Endodermal cell (in vitro differentiated cells): ENCODE results near the gene SLC36A2. TPM values are rescaled to one million over a fixed set of nuclear protein-coding genes. Genes with fewer than 3 reads are reported as not detected.

Experiments
- DNase-seq: peaks from one replicate; pipeline ENCODE4 v3.0.0-alpha.2; 2017
- H3K27ac ChIP-seq: 2 replicates; pipeline ENCODE4 v1.5.1; 2013; ENCODE audit warnings: mild to moderate bottlenecking, low read depth, low read length, moderate library complexity
- H3K27me3 ChIP-seq: 2 replicates; pipeline ENCODE4 v1.6.1; 2013; ENCODE audit warnings: mild to moderate bottlenecking, low read length, moderate library complexity; ENCODE audit not compliant: insufficient read depth, control insufficient read depth, poor library complexity, severe bottlenecking
- H3K36me3 ChIP-seq: 2 replicates; pipeline ENCODE4 v1.7.0; 2013; ENCODE audit warnings: mild to moderate bottlenecking, low read length, moderate library complexity; ENCODE audit not compliant: control insufficient read depth, insufficient read depth
- H3K4me1 ChIP-seq: one replicate; pipeline ENCODE4 v1.7.0; 2013; ENCODE audit warnings: low read length; ENCODE audit not compliant: control insufficient read depth, insufficient read depth
- H3K4me3 ChIP-seq: 2 replicates; pipeline ENCODE4 v1.5.1; 2013; ENCODE audit warnings: mild to moderate bottlenecking, low read length, moderate library complexity
- H3K9ac ChIP-seq: 2 replicates; pipeline ENCODE4 v1.6.1; 2013; ENCODE audit warnings: mild to moderate bottlenecking, low read length, moderate library complexity; ENCODE audit not compliant: poor library complexity, severe bottlenecking; ENCODE audit errors: extremely low read depth
- H3K9me3 ChIP-seq: 2 replicates; pipeline ENCODE4 v1.6.1; 2013; ENCODE audit warnings: mild to moderate bottlenecking, low read length, moderate library complexity; ENCODE audit not compliant: control insufficient read depth
- H3K27ac Mint-ChIP-seq: 2 replicates; pipeline ENCODE4 v1.8.0; 2020; ENCODE audit warnings: mixed read lengths
- H3K27me3 Mint-ChIP-seq: 2 replicates; pipeline ENCODE4 v1.8.0; 2021; ENCODE audit warnings: mild to moderate bottlenecking, mixed read lengths; ENCODE audit not compliant: insufficient read depth
- H3K36me3 Mint-ChIP-seq: 2 replicates; pipeline ENCODE4 v1.8.0; 2020; ENCODE audit warnings: low read depth, mixed read lengths
- H3K4me1 Mint-ChIP-seq: 2 replicates; pipeline ENCODE4 v1.8.0; 2020; ENCODE audit warnings: mixed read lengths
- H3K4me3 Mint-ChIP-seq: 2 replicates; pipeline ENCODE4 v1.8.0; 2020; ENCODE audit warnings: mild to moderate bottlenecking, moderate library complexity, mixed read lengths
- H3K9me3 Mint-ChIP-seq: 2 replicates; pipeline ENCODE4 v1.8.0; 2020; ENCODE audit warnings: mild to moderate bottlenecking, mixed read lengths
- WGBS, 2 experiments: methylation state at CpG; one replicate each; pipeline versions ENCODE4 v1.1.5 to v1.1.7; 2013; ENCODE audit warnings: missing lambda C conversion rate in 2 of 2, mixed read lengths in 1 of 2; ENCODE audit not compliant: insufficient coverage in 1 of 2, insufficient read length in 1 of 2; 5-methylcytosine and 5-hydroxymethylcytosine counted together
- total RNA-seq, 2 donors: library from RNA; stranded (reverse); fragmentation: NEBNext Ultra II Directional in 1 of 2; extraction: Animal tissue kit (Norgen Biotek cat#: 25700) in 1 of 2; gene quantifications; 2 replicates in 1 of 2; 3 replicates in 1 of 2; pipeline ENCODE4 v1.2.1, GENCODE V29; 2021
- TF ChIP-seq, protein P1 (sequence below): fragments of 200-600 bp; sonication (generic); conservative IDR thresholded peaks from 2 replicates; pipeline ENCODE4 v1.5.0; 2021; ENCODE audit warnings: antibody characterized with exemption, mild to moderate bottlenecking

SLC36A2 gene
- total RNA-seq, 2 donors from 2014 or later = 1.4 TPM; not detected in 1

DNA sequence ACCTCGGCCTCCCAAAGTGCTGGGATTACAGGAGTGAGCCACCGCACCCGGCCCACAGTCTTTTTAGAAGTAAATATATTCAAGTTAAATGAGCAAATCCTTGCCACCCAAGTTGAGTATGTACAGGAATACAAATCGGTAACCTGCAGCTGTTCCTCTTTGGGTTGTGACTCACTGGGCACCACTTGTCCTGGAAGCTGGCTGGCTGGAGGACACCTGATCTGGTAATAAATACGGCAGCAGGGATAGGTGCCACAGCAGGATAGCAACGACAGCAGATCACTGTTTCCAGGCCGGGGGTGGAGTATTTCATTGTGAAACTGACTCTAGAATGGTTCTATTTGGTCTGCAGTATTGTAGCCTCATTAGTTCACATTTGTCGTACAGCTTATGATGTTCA is 35.7 kb upstream of the SLC36A2 start:
- no peak for DNase-seq
- Mint-ChIP-seq H3K9me3 (no peaks in the 10 kb centered on the region), H3K27ac (no peak overlapping the region), H3K4me1 (peaks cover 24% of the 10 kb centered on the region), H3K36me3 (no peaks in the 10 kb centered on the region), H3K27me3 (peaks cover 3% of the 10 kb centered on the region), H3K4me3 (no peak overlapping the region)
- H3K27ac ChIP-seq = no peak overlapping the region
- no peak overlapping the region for H3K9ac ChIP-seq
- no peaks in the 10 kb centered on the region for H3K27me3 ChIP-seq
- TF ChIP-seq, protein P1, sequence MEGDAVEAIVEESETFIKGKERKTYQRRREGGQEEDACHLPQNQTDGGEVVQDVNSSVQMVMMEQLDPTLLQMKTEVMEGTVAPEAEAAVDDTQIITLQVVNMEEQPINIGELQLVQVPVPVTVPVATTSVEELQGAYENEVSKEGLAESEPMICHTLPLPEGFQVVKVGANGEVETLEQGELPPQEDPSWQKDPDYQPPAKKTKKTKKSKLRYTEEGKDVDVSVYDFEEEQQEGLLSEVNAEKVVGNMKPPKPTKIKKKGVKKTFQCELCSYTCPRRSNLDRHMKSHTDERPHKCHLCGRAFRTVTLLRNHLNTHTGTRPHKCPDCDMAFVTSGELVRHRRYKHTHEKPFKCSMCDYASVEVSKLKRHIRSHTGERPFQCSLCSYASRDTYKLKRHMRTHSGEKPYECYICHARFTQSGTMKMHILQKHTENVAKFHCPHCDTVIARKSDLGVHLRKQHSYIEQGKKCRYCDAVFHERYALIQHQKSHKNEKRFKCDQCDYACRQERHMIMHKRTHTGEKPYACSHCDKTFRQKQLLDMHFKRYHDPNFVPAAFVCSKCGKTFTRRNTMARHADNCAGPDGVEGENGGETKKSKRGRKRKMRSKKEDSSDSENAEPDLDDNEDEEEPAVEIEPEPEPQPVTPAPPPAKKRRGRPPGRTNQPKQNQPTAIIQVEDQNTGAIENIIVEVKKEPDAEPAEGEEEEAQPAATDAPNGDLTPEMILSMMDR = no peak
- no peaks in the 10 kb centered on the region for H3K36me3 ChIP-seq
- H3K4me3 ChIP-seq = no peak overlapping the region
- WGBS, 2 experiments = 89 to 96% methylated on average over 4 to 8 of the region's 8 CpGs
- H3K4me1 ChIP-seq = peaks cover 6% of the 10 kb centered on the region
- no peaks in the 10 kb centered on the region for H3K9me3 ChIP-seq

DNA sequence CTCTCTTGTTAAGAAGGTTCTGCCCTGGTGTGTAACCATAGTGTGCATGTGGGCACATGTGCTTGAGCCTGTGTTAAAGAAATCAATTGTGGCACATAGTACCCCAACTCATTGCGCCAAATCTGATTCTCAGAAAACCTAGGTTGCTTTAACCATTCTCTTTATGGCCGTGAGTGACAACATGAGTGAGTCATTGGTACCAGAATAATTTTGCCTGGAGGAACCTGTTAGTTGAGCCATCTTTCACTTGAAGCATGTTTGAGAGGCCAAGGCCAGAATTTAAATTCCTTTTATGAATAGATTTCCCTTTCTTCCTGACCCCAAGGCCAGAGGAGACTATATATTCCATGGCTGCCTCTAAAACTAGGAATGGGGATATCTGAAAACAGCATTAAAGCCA is 35.2 kb upstream of the SLC36A2 start:
- no peak for DNase-seq
- H3K27ac ChIP-seq = no peak overlapping the region
- no peaks in the 10 kb centered on the region for H3K27me3 ChIP-seq
- H3K9ac ChIP-seq = no peak overlapping the region
- TF ChIP-seq, protein P1 = no peak
- peaks cover 3% of the 10 kb centered on the region for H3K9me3 Mint-ChIP-seq
- H3K27ac Mint-ChIP-seq = no peak overlapping the region
- no peaks in the 10 kb centered on the region for H3K36me3 Mint-ChIP-seq
- 92 to 100% methylated on average over 2 of the region's 2 CpGs for WGBS, 2 experiments
- peaks cover 19% of the 10 kb centered on the region for H3K4me1 Mint-ChIP-seq
- H3K4me3 Mint-ChIP-seq = no peak overlapping the region
- H3K9me3 ChIP-seq = no peaks in the 10 kb centered on the region
- H3K4me1 ChIP-seq = peaks cover 5% of the 10 kb centered on the region
- no peaks in the 10 kb centered on the region for H3K36me3 ChIP-seq
- H3K4me3 ChIP-seq = no peak overlapping the region
- H3K27me3 Mint-ChIP-seq = peaks cover 3% of the 10 kb centered on the region

DNA sequence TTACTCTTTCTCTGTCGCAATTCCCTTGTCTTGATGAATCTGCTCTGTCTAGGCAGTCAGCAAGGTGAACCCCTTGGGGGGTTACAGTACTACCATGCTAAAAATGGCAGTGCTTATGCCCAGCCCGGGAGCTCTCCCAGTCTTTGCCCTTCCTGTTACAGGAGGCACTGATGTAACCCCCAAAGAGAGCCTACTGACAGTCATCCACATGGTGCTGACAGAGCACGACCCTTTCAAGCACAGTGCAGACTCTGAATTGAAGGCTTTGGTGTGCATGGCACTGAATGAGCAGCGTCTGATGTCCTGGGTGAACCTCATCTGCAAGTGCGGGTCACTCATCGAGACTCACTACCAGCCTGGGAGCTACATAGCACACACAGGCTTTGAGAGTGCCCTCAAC is 34.5 kb upstream of the SLC36A2 start:
- Histone ChIP-seq H3K27ac (no peak overlapping the region), H3K9me3 (peaks cover 6% of the 10 kb centered on the region), H3K9ac (no peak overlapping the region), H3K36me3 (no peaks in the 10 kb centered on the region), H3K4me1 (no peaks in the 10 kb centered on the region), H3K4me3 (no peak overlapping the region), H3K27me3 (no peaks in the 10 kb centered on the region)
- peaks cover 3% of the 10 kb centered on the region for H3K27me3 Mint-ChIP-seq
- DNase-seq = no peak
- H3K36me3 Mint-ChIP-seq = no peaks in the 10 kb centered on the region
- WGBS, 2 experiments = 92 to 94% methylated on average over 6 of the region's 6 CpGs
- no peak overlapping the region for H3K4me3 Mint-ChIP-seq
- H3K9me3 Mint-ChIP-seq = peaks cover 8% of the 10 kb centered on the region
- TF ChIP-seq, protein P1 = no peak
- peaks cover 16% of the 10 kb centered on the region for H3K4me1 Mint-ChIP-seq
- H3K27ac Mint-ChIP-seq = no peak overlapping the region
